Measurements from ENCODE around the gene ABTB2.

Gene ABTB2

DNA sequence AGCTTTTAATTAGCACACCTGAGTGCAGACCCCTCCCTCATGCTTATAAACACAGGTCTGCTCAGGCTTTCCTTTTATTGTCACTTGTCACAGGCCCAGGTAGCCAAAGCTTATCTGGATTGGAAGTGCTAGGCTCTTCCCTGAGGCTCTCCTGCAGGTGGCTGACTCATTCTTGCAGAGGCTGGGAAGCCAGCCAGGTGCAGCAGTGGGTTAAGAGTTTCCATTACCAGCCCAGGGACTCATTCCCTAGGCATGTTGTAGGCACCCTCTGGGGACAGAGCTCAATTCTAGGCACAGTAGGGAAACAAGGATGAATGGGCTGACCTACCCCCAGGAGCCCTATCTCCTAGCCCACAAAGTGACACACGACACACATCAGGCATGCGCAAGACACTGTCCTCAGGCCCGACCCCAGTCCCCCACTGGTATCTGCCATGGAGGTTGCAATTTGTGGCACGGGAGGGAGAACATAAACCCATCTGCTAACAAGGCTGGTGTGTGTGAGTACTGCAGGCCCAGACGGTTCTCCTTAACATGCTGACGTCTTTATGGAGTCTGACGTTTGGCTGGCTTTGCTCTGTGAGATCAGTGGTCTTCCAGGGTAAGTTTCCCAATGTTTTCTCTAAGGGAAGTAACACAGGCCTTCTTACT is 94.2 kb downstream of the ABTB2 start:
- TF ChIP-seq, protein P1, sequence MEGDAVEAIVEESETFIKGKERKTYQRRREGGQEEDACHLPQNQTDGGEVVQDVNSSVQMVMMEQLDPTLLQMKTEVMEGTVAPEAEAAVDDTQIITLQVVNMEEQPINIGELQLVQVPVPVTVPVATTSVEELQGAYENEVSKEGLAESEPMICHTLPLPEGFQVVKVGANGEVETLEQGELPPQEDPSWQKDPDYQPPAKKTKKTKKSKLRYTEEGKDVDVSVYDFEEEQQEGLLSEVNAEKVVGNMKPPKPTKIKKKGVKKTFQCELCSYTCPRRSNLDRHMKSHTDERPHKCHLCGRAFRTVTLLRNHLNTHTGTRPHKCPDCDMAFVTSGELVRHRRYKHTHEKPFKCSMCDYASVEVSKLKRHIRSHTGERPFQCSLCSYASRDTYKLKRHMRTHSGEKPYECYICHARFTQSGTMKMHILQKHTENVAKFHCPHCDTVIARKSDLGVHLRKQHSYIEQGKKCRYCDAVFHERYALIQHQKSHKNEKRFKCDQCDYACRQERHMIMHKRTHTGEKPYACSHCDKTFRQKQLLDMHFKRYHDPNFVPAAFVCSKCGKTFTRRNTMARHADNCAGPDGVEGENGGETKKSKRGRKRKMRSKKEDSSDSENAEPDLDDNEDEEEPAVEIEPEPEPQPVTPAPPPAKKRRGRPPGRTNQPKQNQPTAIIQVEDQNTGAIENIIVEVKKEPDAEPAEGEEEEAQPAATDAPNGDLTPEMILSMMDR (IDR thresholded peaks at IDR 0.05; ENCODE audit: extremely low read depth, missing control alignments): no peak
- no peak for DNase-seq (ENCODE audit: low spot score)

DNA sequence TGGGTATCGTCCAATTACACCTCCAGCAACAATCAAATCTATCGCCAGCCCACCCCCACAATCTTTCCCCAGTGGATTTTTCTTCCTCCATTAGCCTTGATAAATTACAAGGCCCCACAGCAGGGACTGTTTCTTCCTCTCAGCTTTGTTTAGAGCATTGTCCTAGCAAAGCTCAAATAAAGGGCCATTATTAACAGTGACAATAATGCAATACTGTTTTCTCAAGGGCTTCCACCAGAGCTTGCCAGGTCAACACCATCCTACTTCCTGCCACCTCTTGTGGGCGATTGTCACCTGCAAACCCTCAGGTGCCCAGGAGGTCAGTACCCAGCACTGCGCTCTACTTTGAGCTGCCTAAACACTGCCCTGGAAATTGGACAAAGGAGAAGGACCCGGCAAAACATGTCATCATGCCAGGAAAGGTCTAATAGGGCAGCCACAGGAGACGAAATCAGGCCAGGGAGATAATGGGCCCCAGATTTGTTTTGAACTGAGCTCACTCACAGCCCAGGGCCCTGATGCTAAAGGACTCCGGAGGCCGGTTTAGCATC is 95.2 kb downstream of the ABTB2 start:
- no peak for DNase-seq (ENCODE audit: low spot score)

DNA sequence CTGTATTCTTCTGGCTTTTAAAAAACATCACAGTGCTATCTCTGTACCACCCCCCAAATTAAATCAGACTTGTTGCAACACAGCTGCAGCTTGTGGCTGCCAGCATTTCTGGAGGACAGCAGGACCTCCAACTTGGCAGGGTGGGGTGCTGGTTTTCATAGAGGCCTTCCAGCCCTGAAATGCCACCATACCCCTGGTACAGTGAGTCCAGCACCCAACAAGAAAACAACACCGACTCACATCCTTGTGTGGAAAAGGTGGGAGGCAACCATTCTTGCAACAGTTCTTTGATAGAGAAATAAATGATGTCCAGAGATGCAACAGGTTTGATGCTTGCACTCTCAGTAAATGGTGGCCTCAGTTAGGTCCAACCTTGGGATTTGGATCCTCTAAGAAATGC is 96.0 kb downstream of the ABTB2 start:
- TF ChIP-seq, protein P1 (IDR thresholded peaks at IDR 0.05; ENCODE audit: extremely low read depth, missing control alignments): no peak
- no peak for DNase-seq (ENCODE audit: low spot score)

More for the DNA sequence above, 95.2 kb downstream of the ABTB2 start:
- TF ChIP-seq, protein P1 (IDR thresholded peaks at IDR 0.05; ENCODE audit: extremely low read depth, missing control alignments): no peak

DNA sequence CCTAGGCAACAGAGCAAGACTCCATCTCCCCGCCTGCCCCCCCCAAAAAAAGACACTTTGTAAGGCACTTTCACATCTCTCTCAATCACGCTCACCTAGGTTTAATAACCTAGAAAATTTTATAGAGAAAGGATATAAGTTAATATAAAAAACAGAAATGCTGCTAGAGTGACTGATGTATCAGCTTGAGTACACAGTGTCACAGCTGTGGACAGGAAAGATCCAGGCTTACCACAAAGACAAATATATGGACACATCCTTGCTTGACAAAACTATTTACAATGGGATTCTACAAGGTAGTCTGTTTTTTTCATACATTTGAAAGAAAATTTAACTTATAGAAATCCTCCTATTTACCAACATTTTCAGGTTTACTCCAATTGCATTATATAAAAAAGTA is 96.7 kb downstream of the ABTB2 start:
- no peak for DNase-seq (ENCODE audit: low spot score)
- TF ChIP-seq, protein P1 (IDR thresholded peaks at IDR 0.05; ENCODE audit: extremely low read depth, missing control alignments): no peak

DNA sequence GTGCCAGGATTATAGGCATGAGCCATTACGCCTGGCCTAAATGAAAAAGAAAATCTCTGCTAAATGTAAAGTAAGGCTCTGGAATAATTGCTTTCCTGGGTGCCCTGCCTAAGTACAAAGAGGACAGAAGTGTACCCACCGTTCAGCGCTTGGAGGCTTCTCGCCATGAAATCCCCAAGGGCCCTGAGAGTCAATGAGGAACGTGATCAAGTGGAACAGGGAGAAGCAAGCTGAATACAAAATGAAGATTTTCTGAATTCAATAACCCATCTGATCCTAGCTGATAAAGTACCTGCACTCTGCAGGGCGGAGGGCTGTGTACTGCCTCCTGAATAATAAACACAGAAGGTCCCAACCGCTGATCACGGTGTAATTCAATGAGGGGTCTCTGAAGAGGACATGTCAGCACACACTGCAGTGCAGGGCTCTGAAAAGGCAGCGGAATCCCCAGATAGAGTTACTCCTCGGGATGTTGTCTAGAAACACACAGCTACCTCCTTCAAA is 97.7 kb downstream of the ABTB2 start:
- TF ChIP-seq, protein P1 (IDR thresholded peaks at IDR 0.05; ENCODE audit: extremely low read depth, missing control alignments): no peak
- no peak for DNase-seq (ENCODE audit: low spot score)

GRCh38 chr11:34259087-34259486 is 98.7 kb downstream of the ABTB2 start:
- TF ChIP-seq, protein P1 (IDR thresholded peaks at IDR 0.05; ENCODE audit: extremely low read depth, missing control alignments): no peak
- DNase-seq (ENCODE audit: low spot score): no peak

GRCh38 chr11:34256626-34257025 is 101.2 kb downstream of the ABTB2 start:
- no peak for DNase-seq (ENCODE audit: low spot score)
- TF ChIP-seq, protein P1 (IDR thresholded peaks at IDR 0.05; ENCODE audit: extremely low read depth, missing control alignments): no peak

Data from GM20000 (cell line).